Neural progenitor cell (in vitro differentiated cells): ENCODE results near the gene RASA1. TPM values are rescaled to one million over a fixed set of nuclear protein-coding genes. Genes with fewer than 3 reads are reported as not detected.

Experiments used
- DNase-seq: peaks from one replicate; pipeline ENCODE4 v3.0.0-alpha.2; 2016; ENCODE audit warnings: low spot score
- H2AFZ ChIP-seq: fragments of 200-600 bp; sonication (generic); replicated peaks from 2 replicates; pipeline ENCODE4 v1.6.1; 2016; ENCODE audit warnings: antibody characterized with exemption
- H3F3A ChIP-seq: fragments of 200-600 bp; sonication (generic); 2 replicates; pipeline ENCODE4 v1.6.1; 2016; ENCODE audit warnings: antibody characterized with exemption, low read depth
- H3K27ac ChIP-seq: fragments of 200-600 bp; sonication (generic); 2 replicates; pipeline ENCODE4 v1.5.1; 2016; ENCODE audit warnings: mild to moderate bottlenecking
- H3K27me3 ChIP-seq: fragments of 200-600 bp; sonication (generic); 2 replicates; pipeline ENCODE4 v1.6.1; 2016; ENCODE audit warnings: mild to moderate bottlenecking, moderate library complexity
- H3K36me3 ChIP-seq: fragments of 200-600 bp; sonication (generic); 2 replicates; pipeline ENCODE4 v1.5.1; 2016
- H3K4me1 ChIP-seq: fragments of 200-600 bp; sonication (generic); 2 replicates; pipeline ENCODE4 v1.6.1; 2016; ENCODE audit warnings: mixed run types
- H3K4me2 ChIP-seq: fragments of 200-600 bp; sonication (generic); 2 replicates; pipeline ENCODE4 v1.6.1; 2016
- H3K4me3 ChIP-seq: fragments of 200-600 bp; sonication (generic); 2 replicates; pipeline ENCODE4 v1.5.1; 2016
- H3K79me2 ChIP-seq: fragments of 200-600 bp; sonication (generic); 2 replicates; pipeline ENCODE4 v1.6.1; 2016; ENCODE audit warnings: low read depth
- H3K9ac ChIP-seq: fragments of 200-600 bp; sonication (generic); 2 replicates; pipeline ENCODE4 v1.6.1; 2016
- H3K9me3 ChIP-seq: fragments of 200-600 bp; sonication (generic); 2 replicates; pipeline ENCODE4 v1.5.1; 2016; ENCODE audit warnings: low read depth
- H4K20me1 ChIP-seq: fragments of 200-600 bp; sonication (generic); 2 replicates; pipeline ENCODE4 v1.6.1; 2016; ENCODE audit warnings: low read depth
- H3K27ac Mint-ChIP-seq: 3 replicates; pipeline ENCODE4 v1.8.0; 2021; ENCODE audit warnings: mixed read lengths
- H3K27me3 Mint-ChIP-seq: 2 replicates; pipeline ENCODE4 v1.8.0; 2022; ENCODE audit warnings: low read depth, mild to moderate bottlenecking, inconsistent platforms, moderate library complexity, mixed read lengths; ENCODE audit not compliant: insufficient read depth
- H3K36me3 Mint-ChIP-seq: 3 replicates; pipeline ENCODE4 v1.8.0; 2021; ENCODE audit warnings: mixed read lengths
- H3K4me1 Mint-ChIP-seq: 3 replicates; pipeline ENCODE4 v1.8.0; 2021; ENCODE audit warnings: mixed read lengths
- H3K4me3 Mint-ChIP-seq: 3 replicates; pipeline ENCODE4 v1.8.0; 2021; ENCODE audit warnings: mild to moderate bottlenecking, moderate library complexity, mixed read lengths
- H3K9me3 Mint-ChIP-seq: 3 replicates; pipeline ENCODE4 v1.8.0; 2020; ENCODE audit warnings: mixed read lengths
- EZH2 ChIP-seq: fragments of 200-600 bp; sonication (generic); IDR thresholded peaks from 2 replicates; pipeline ENCODE4 v1.6.1; 2017; ENCODE audit warnings: antibody characterized with exemption, mild to moderate bottlenecking, moderate library complexity
- EZH2phosphoT487 ChIP-seq: fragments of 200-600 bp; sonication (generic); IDR thresholded peaks from 2 replicates; pipeline ENCODE4 v1.6.1; 2017; ENCODE audit warnings: antibody characterized with exemption
- total RNA-seq: library from RNA; depleted of rRNA; stranded (reverse); fragments of >200 nt; gene quantifications from 2 replicates; pipeline ENCODE4 v1.2.3, GENCODE V29; 2015; ENCODE audit warnings: low replicate concordance
- TF ChIP-seq, protein P1 (sequence below): fragments of 200-600 bp; sonication (generic); IDR thresholded peaks from 2 replicates; pipeline ENCODE4 v1.5.1; 2017; ENCODE audit warnings: antibody characterized with exemption, mild to moderate bottlenecking

Gene RASA1
- total RNA-seq, 1 donor from 2014 or later = 60.9 TPM

GRCh38 chr5:87392170-87392569 lies 124.5 kb downstream of the RASA1 start:
- peaks cover 34% of the 10 kb centered on the region for H3K36me3 Mint-ChIP-seq
- no peaks in the 10 kb centered on the region for H3K4me1 Mint-ChIP-seq
- no peak overlapping the region for H2AFZ ChIP-seq
- no peaks in the 10 kb centered on the region for H3K4me1 ChIP-seq
- H3K27me3 ChIP-seq = no peaks in the 10 kb centered on the region
- H3K4me3 Mint-ChIP-seq = no peak overlapping the region
- no peaks in the 10 kb centered on the region for H3K9me3 ChIP-seq
- no peak overlapping the region for H3K9ac ChIP-seq
- no peak overlapping the region for H3K27ac ChIP-seq
- TF ChIP-seq EZH2phosphoT487 (no peak), EZH2 (no peak)
- TF ChIP-seq, protein P1, sequence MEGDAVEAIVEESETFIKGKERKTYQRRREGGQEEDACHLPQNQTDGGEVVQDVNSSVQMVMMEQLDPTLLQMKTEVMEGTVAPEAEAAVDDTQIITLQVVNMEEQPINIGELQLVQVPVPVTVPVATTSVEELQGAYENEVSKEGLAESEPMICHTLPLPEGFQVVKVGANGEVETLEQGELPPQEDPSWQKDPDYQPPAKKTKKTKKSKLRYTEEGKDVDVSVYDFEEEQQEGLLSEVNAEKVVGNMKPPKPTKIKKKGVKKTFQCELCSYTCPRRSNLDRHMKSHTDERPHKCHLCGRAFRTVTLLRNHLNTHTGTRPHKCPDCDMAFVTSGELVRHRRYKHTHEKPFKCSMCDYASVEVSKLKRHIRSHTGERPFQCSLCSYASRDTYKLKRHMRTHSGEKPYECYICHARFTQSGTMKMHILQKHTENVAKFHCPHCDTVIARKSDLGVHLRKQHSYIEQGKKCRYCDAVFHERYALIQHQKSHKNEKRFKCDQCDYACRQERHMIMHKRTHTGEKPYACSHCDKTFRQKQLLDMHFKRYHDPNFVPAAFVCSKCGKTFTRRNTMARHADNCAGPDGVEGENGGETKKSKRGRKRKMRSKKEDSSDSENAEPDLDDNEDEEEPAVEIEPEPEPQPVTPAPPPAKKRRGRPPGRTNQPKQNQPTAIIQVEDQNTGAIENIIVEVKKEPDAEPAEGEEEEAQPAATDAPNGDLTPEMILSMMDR = no peak
- H3F3A ChIP-seq = peaks cover 17% of the 10 kb centered on the region
- no peaks in the 10 kb centered on the region for H3K27me3 Mint-ChIP-seq
- H3K36me3 ChIP-seq = peaks cover 56% of the 10 kb centered on the region
- no peaks in the 10 kb centered on the region for H4K20me1 ChIP-seq
- H3K27ac Mint-ChIP-seq = no peak overlapping the region
- no peak overlapping the region for H3K4me3 ChIP-seq
- no peak for DNase-seq
- H3K4me2 ChIP-seq = no peak overlapping the region
- H3K79me2 ChIP-seq = no peaks in the 10 kb centered on the region
- no peaks in the 10 kb centered on the region for H3K9me3 Mint-ChIP-seq

DNA sequence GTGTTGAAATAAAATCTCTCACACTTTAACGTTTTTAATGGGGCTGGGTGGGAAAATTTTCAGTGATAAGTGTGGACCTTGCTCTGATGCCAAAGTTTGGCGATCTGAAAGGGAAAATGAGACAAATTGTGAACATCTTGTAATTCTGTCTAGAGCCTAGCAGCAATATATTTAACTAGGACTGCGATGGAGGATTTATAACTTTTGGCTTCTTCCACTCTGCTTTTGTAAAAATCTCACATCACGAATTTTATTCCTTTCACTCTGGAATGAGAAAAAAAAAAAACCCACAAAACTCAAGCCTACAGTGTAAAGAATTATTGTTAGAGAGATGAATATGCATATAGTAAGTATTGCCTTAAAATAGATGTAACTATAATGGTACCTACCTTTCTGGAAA lies 125.1 kb downstream of the RASA1 start:
- Histone ChIP-seq H3K36me3 (peaks cover 55% of the 10 kb centered on the region), H3K4me1 (no peaks in the 10 kb centered on the region), H3K4me3 (no peak overlapping the region), H3K27me3 (no peaks in the 10 kb centered on the region), H3K9ac (no peak overlapping the region), H2AFZ (no peak overlapping the region), H3K79me2 (no peaks in the 10 kb centered on the region), H3K9me3 (no peaks in the 10 kb centered on the region), H4K20me1 (no peaks in the 10 kb centered on the region), H3K27ac (no peak overlapping the region), H3K4me2 (no peak overlapping the region), H3F3A (peaks cover 17% of the 10 kb centered on the region)
- H3K27me3 Mint-ChIP-seq = no peaks in the 10 kb centered on the region
- no peak for DNase-seq
- H3K36me3 Mint-ChIP-seq = peaks cover 34% of the 10 kb centered on the region
- H3K4me3 Mint-ChIP-seq = no peak overlapping the region
- no peaks in the 10 kb centered on the region for H3K4me1 Mint-ChIP-seq
- no peak overlapping the region for H3K27ac Mint-ChIP-seq
- TF ChIP-seq EZH2 (no peak), EZH2phosphoT487 (no peak)
- TF ChIP-seq, protein P1 = no peak
- H3K9me3 Mint-ChIP-seq = no peaks in the 10 kb centered on the region

DNA sequence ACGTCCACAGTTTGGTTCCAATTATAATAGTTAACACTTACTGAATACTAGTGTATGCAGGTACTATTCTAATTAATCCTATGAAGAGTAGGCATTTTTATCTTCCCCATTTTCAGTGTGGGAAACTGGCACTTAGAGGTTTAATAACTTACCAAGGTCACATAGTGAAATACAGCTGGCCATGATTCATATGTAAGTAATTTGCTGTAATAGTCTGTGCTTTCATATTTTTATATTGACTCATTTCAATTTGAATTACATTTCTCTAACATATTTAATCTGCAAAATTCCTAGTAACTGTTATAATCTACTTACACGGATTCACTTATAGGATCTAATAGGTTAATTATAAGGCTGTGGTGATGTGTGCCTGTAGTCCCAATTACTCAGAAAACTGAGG lies 125.6 kb downstream of the RASA1 start:
- no peaks in the 10 kb centered on the region for H3K27me3 ChIP-seq
- Mint-ChIP-seq H3K9me3 (no peaks in the 10 kb centered on the region), H3K27me3 (no peaks in the 10 kb centered on the region), H3K4me3 (no peak overlapping the region), H3K36me3 (peaks cover 34% of the 10 kb centered on the region), H3K27ac (no peak overlapping the region), H3K4me1 (no peaks in the 10 kb centered on the region)
- H2AFZ ChIP-seq = no peak overlapping the region
- peaks cover 17% of the 10 kb centered on the region for H3F3A ChIP-seq
- TF ChIP-seq EZH2phosphoT487 = no peak
- no peak for TF ChIP-seq EZH2
- TF ChIP-seq, protein P1 = no peak
- H3K9ac ChIP-seq = no peak overlapping the region
- H3K4me2 ChIP-seq = no peak overlapping the region
- no peak overlapping the region for H3K4me3 ChIP-seq
- H4K20me1 ChIP-seq = no peaks in the 10 kb centered on the region
- H3K36me3 ChIP-seq = peaks cover 51% of the 10 kb centered on the region
- H3K27ac ChIP-seq = no peak overlapping the region
- no peaks in the 10 kb centered on the region for H3K9me3 ChIP-seq
- H3K4me1 ChIP-seq = no peaks in the 10 kb centered on the region
- no peak for DNase-seq
- no peaks in the 10 kb centered on the region for H3K79me2 ChIP-seq
